Suprapubic skin (tissue), 4 donors: ENCODE measurements around the gene PLK1. TPM values are rescaled to one million over a fixed set of nuclear protein-coding genes. Genes with fewer than 3 reads are reported as not detected.

Source experiments
- DNase-seq, 2 donors: peaks; one replicate each; pipeline ENCODE4 v3.0.0-alpha.2; 2019; ENCODE audit warnings: low spot score in 2 of 2
- H3K27ac ChIP-seq: fragments of 200-600 bp; sonication (generic); one replicate; pipeline ENCODE4 v1.5.1; 2019
- H3K27me3 ChIP-seq: fragments of 200-600 bp; sonication (generic); one replicate; pipeline ENCODE4 v1.5.1; 2019
- H3K36me3 ChIP-seq: fragments of 200-600 bp; sonication (generic); one replicate; pipeline ENCODE4 v1.5.1; 2019
- H3K4me1 ChIP-seq: fragments of 200-600 bp; sonication (generic); one replicate; pipeline ENCODE4 v1.5.1; 2019
- H3K4me3 ChIP-seq: fragments of 200-600 bp; sonication (generic); one replicate; pipeline ENCODE4 v1.5.1; 2019; ENCODE audit warnings: mild to moderate bottlenecking
- H3K9me3 ChIP-seq: fragments of 200-600 bp; sonication (generic); one replicate; pipeline ENCODE4 v1.5.1; 2019
- EP300 ChIP-seq: sonication (generic); formaldehyde crosslinking; IDR thresholded peaks from one replicate; pipeline ENCODE4 v1.6.1; 2017; ENCODE audit warnings: antibody characterized with exemption
- POLR2A ChIP-seq, 2 donors: fragments of 450-650 bp; IDR thresholded peaks; one replicate each; pipeline ENCODE4 v1.6.1; 2017; ENCODE audit warnings: antibody characterized with exemption in 2 of 2, mild to moderate bottlenecking in 2 of 2, moderate library complexity in 2 of 2
- POLR2AphosphoS5 ChIP-seq, 3 donors: sonication (generic); formaldehyde crosslinking; IDR thresholded peaks; one replicate each; pipeline ENCODE4 v1.6.1; 2017; ENCODE audit warnings: antibody characterized with exemption in 3 of 3
- WGBS: methylation state at CpG from one replicate; pipeline ENCODE4 v1.1.5; 2018; 5-methylcytosine and 5-hydroxymethylcytosine counted together
- total RNA-seq, 4 donors: library from RNA; depleted of rRNA; stranded (reverse); fragments of >200 nt; gene quantifications; one replicate each; pipeline ENCODE4 v1.1.0, GENCODE V29; 2016
- TF ChIP-seq, protein P1 (sequence below), 2 donors: fragments of 200-600 bp in 1 of 2; fragments of 450-650 bp in 1 of 2; sonication (generic) in 1 of 2; IDR thresholded peaks; one replicate each; pipeline ENCODE4 v1.5.1; 2016 to 2019; ENCODE audit warnings: antibody characterized with exemption in 2 of 2, mild to moderate bottlenecking in 1 of 2, moderate library complexity in 1 of 2

Gene PLK1
- total RNA-seq, 4 donors from 2014 or later, result 4.6 to 8.3 (median 6.5) TPM

DNA sequence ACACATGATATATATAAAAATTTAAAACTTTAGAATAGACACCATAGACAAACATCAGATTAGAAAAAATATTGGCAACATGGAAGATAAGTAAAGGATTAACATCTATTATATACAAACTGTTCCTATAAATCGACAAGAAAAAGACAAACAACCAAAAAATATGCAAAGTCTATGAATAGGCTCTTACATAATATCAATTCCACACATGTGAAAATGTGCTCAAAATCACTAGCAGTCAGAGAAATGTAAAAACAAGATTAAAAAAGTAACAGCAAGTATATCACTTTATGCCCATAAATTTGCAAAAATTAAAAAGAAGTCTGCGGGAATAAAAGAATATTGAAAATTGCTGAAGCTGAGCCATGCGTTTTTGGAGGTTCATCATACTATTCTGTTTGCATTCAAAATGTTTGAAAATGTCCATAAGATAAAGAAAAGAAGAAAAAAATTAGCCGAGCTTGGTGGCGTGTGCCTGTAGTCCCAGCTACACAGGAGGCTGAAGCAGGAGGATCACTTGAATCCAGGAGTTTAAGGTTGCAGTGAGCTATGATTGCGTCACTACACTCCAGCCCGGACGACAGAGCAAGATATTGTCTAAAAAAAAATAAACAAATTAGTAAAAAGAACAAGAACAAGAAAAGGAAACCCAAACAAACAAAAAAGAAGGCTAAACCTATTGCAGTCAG lies 45.6 kb downstream of the PLK1 start:
- Histone ChIP-seq H3K4me3 (no peak overlapping the region), H3K27ac (no peak overlapping the region), H3K4me1 (no peaks in the 10 kb centered on the region), H3K36me3 (no peaks in the 10 kb centered on the region), H3K27me3 (no peaks in the 10 kb centered on the region), H3K9me3 (peaks cover 5% of the 10 kb centered on the region)
- TF ChIP-seq, protein P1, sequence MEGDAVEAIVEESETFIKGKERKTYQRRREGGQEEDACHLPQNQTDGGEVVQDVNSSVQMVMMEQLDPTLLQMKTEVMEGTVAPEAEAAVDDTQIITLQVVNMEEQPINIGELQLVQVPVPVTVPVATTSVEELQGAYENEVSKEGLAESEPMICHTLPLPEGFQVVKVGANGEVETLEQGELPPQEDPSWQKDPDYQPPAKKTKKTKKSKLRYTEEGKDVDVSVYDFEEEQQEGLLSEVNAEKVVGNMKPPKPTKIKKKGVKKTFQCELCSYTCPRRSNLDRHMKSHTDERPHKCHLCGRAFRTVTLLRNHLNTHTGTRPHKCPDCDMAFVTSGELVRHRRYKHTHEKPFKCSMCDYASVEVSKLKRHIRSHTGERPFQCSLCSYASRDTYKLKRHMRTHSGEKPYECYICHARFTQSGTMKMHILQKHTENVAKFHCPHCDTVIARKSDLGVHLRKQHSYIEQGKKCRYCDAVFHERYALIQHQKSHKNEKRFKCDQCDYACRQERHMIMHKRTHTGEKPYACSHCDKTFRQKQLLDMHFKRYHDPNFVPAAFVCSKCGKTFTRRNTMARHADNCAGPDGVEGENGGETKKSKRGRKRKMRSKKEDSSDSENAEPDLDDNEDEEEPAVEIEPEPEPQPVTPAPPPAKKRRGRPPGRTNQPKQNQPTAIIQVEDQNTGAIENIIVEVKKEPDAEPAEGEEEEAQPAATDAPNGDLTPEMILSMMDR (IDR thresholded peaks at IDR 0.05), result no peak
- TF ChIP-seq POLR2A (IDR thresholded peaks at IDR 0.05) (no peak), POLR2AphosphoS5 (IDR thresholded peaks at IDR 0.05) (no peak), EP300 (no peak)
- 80% methylated on average over 8 of the region's 8 CpGs for WGBS
- DNase-seq, result no peak

DNA sequence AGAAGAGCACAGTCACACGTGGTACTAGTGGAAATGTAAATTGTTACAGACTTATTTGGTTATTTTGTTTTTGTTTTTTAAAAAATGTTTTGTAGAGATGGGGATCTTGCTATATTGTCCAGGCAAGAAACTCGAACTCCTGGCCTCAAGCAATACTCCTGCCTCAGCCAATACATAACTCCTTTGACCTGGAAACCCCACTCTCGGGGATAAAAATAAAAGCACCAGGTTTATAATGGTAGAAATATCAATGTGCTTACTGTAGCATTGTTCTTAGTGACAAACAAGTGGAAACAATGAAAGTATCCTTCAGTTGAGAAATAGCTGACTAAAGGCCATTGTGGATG lies 46.1 kb downstream of the PLK1 start:
- no peak for DNase-seq
- Histone ChIP-seq H3K36me3 (no peaks in the 10 kb centered on the region), H3K4me3 (no peak overlapping the region), H3K27me3 (no peaks in the 10 kb centered on the region), H3K27ac (no peak overlapping the region), H3K9me3 (peaks cover 5% of the 10 kb centered on the region), H3K4me1 (no peaks in the 10 kb centered on the region)
- TF ChIP-seq, protein P1 (IDR thresholded peaks at IDR 0.05), result no peak
- TF ChIP-seq POLR2A (IDR thresholded peaks at IDR 0.05) (no peak), POLR2AphosphoS5 (IDR thresholded peaks at IDR 0.05) (no peak), EP300 (no peak)
- whole genome bisulfite sequencing, result 65% methylated on average over 3 of the region's 3 CpGs

DNA sequence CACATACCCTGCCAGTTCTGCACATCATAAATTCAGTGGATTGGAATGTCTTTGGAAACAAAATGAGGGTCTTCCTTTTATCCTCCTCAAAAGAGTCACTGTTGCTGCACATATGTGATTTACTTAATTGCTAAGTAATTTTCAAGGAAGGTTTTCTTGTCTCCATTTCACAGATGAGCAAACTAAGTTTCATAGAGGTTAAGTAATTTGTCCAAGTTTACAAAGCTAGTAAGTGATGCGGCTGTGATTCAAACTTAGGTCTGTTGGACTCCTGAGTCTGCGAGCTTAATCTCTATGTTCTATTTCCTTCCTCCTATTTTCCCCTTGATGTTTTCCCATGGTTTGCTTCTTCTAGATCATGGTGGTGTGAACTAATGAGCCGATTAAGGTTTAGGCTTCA lies 48.0 kb downstream of the PLK1 start:
- TF ChIP-seq, protein P1 (IDR thresholded peaks at IDR 0.05), result no peak
- TF ChIP-seq EP300 (no peak), POLR2AphosphoS5 (IDR thresholded peaks at IDR 0.05) (no peak), POLR2A (IDR thresholded peaks at IDR 0.05) (no peak)
- Histone ChIP-seq H3K27ac (no peak overlapping the region), H3K4me3 (no peak overlapping the region), H3K9me3 (peaks cover 5% of the 10 kb centered on the region), H3K4me1 (no peaks in the 10 kb centered on the region), H3K27me3 (peaks cover 4% of the 10 kb centered on the region), H3K36me3 (no peaks in the 10 kb centered on the region)
- 84% methylated on average over 3 of the region's 3 CpGs for WGBS
- DNase-seq, result no peak

DNA sequence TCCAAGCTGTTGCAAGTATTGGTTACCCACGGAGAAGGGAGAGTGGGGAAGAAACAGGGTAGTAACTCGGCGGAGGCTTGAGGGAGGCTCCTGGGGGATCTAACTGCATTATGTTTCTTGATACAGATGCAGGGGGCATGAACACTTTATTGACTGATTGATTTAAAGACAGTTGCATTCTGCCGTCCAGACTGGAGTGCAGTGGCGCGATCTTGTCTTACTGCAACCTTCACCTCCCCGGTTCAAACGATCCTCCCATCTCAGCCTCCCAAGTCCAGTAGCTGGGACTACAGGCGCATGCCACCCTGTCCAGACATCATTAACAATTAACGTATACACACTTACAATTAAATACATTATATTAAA lies 49.4 kb downstream of the PLK1 start:
- DNase-seq, result no peak
- TF ChIP-seq POLR2AphosphoS5 (IDR thresholded peaks at IDR 0.05) (no peak), POLR2A (IDR thresholded peaks at IDR 0.05) (no peak), EP300 (no peak)
- TF ChIP-seq, protein P1 (IDR thresholded peaks at IDR 0.05), result no peak
- no peaks in the 10 kb centered on the region for H3K4me1 ChIP-seq
- no peaks in the 10 kb centered on the region for H3K36me3 ChIP-seq
- no peaks in the 10 kb centered on the region for H3K9me3 ChIP-seq
- no peak overlapping the region for H3K27ac ChIP-seq
- 66% methylated on average over 10 of the region's 10 CpGs for WGBS
- no peak overlapping the region for H3K4me3 ChIP-seq
- H3K27me3 ChIP-seq, result peaks cover 4% of the 10 kb centered on the region

DNA sequence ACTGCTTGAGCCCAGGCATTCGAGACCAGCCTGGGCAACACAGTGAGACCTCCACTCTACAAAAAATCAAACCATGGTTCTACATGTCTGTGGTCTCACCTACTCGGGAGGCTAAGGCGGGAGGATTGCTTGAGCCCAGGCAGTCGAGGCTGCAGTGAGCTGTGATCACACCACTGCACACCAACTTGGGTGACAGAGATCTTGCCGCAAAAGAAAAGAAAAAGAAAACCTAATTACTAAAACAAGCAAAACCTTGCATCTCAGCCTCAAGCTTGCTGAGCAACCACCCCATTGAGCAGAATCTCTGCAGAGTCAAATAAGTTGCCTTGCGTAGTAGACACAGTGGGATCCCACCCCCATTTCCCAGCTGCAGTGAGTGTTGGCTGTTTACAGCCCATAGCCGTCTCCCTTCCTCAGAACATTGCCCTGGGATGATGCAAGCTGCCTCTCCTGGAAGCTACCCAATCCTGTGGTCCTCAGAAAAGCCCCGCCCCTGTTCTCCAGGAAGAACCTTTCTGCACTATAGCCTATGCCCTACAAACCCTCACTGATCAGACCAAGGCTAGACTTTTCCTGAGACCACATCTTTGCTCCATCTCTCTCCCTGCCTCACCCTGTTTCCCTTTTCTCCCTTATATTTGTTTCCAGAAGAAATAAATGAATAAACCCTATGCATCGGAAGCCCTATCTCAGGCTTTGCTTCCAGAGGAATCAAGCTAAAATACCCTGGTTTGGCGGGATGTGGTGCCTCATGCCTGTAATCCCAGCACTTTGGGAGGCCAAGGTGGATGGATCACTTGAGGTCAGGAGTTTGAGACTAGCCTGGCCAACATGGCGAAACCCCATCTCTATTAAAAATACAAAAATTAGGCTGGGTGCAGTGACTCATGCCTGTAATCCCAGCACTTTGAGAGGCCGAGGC lies 51.1 kb downstream of the PLK1 start:
- TF ChIP-seq POLR2A (IDR thresholded peaks at IDR 0.05), result no peak
- no peak for TF ChIP-seq EP300
- TF ChIP-seq POLR2AphosphoS5 (IDR thresholded peaks at IDR 0.05), result no peak
- TF ChIP-seq, protein P1 (IDR thresholded peaks at IDR 0.05), result no peak
- 81% methylated on average over 12 of the region's 12 CpGs for WGBS
- Histone ChIP-seq H3K27ac (no peak overlapping the region), H3K4me3 (no peak overlapping the region), H3K27me3 (peaks cover 4% of the 10 kb centered on the region), H3K36me3 (no peaks in the 10 kb centered on the region), H3K9me3 (no peaks in the 10 kb centered on the region), H3K4me1 (no peaks in the 10 kb centered on the region)
- DNase-seq, result no peak
